ENCODE measurements around the gene LGALS14.
"Not testable (repeated sequence)": the region's sequence is repeated elsewhere in the genome, so short reads cannot be mapped to it uniquely, and the experiment has no call there.

Gene LGALS14

GRCh38 chr19:39696387-39696786 lies 7.9 kb upstream of the LGALS14 start:
- no peak for DNase-seq

DNA sequence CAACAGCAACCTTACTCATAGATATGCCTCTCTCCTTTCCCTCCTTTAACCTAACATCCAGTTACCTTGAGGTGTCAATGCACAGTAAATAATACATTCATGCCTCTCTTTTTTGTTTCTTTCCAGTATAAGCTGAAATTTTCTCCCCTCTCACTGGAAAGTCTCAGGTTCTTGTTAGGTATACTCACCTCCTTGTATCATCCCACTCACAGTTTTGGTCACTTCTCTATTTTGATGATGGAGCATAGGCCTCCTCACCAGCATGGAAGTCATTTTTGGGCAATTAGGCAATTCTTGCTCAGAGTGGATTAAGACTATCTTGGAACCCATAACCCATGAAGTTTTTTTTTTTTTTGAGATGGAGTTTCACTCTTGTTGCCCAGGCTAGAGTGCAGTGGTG lies 5.7 kb upstream of the LGALS14 start:
- no peak for DNase-seq

DNA sequence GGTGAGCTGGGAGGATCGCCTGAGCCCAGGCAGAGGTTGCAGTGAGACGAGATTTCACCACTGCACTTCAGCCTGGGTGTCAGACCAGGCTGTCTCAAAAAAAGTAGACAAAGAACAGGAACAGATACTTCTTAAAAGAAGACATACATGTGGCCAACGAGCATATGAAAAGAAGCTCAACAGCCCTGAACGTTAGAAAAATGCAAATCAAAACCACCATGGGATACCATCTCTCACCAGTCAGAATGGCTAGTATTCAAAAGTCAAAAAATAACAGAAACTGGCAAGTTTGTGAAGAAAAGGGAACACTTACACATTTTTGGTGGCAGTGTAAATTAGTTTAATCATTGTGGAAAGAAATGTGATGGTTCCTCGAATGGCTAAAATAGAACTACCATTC lies 3.0 kb upstream of the LGALS14 start:
- no peak for DNase-seq

DNA sequence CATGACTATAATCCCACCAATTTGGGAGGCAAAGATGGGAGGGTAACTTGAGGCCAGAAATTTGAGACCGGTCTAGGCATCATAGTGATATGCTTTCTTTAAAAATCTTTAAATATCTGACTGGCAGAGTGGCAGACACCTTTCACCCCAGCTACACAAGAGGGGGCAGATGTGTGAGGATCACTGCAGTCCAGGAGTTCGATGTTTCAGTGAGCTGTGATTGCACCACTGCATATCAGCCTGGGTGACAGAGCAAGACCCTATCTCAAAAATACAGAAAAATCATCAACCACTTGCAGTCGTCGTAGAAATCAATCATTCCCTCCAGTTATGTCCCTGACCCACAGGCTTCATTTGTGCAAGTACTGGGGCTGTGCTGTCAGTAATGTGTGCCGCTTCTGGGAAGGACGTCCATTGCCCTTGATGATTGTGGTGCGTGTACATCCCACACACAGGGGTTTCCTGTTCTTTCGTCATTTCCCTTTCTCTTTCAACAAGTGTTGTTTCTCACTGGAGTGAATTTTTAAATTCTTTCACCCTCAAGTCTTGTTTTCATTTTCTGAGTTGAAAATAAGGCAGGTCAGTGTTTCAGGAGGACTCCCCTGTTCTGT lies 1.4 kb downstream of the LGALS14 start:
- DNase-seq, result no peak

- no peak for DNase-seq
Measured at GRCh38 chr19:39708594-39708993, 4.3 kb downstream of the LGALS14 start.

DNA sequence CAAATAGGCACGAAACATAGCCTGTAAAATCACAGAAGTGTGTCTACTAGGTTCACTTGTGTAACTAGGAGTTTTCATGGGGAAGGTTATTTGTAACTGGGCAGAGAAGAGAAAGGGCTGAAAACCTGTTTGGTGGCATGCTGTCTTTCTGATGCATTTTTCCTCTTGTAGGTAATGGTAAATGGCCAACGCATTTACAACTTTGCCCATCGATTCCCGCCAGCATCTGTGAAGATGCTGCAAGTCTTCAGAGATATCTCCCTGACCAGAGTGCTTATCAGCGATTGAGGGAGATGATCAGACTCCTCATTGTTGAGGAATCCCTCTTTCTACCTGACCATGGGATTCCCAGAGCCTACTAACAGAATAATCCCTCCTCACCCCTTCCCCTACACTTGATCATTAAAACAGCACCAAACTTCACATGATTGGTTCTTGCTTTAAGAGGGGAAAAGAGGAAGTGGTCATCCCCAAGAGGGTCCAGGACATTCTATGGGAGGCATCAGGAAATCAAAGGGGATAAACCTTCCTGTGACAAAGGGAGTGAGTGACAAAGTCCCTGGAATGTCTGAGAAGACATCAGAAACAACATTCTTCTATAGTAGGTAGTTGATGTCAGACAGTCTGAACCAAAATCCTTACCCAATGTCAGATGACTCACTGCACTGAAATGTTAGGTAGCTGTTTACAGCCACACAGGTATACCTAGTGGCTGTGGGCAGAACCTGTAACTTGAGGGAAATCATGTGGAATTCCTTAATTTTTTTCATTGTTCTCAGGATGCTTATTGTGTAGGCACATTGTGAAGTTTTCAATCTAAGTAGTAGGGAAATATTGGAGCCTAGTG lies 5.0 kb downstream of the LGALS14 start:
- DNase-seq, result no peak

DNA sequence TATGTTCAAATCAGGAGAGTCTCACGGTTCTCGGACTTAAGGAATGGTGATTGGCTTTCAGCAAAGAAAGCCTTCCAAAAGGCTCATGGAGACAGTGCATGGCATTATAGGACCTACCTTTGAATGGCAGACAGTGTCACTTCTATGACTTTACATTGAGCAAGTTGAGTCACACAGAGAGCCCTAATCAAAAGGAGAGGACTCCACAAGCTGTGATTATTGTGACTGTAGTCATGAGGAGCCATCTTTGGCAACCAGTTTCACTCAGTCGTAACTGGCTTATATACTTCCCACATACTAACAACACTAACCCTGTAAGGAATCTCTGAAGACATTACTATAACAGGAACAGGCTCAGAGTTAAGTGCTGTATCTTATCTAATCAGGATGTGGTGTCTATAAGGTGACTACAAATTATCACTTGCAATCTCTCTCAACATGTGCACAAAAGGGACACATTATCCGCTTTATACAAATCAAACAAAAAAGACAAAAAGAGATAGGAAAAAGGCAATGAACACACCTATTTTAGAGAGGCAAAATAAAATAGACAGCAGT lies 6.1 kb downstream of the LGALS14 start:
- no peak for DNase-seq

- not testable (repeated sequence) for DNase-seq
Measured at GRCh38 chr19:39720144-39720543, 15.9 kb downstream of the LGALS14 start.

DNA sequence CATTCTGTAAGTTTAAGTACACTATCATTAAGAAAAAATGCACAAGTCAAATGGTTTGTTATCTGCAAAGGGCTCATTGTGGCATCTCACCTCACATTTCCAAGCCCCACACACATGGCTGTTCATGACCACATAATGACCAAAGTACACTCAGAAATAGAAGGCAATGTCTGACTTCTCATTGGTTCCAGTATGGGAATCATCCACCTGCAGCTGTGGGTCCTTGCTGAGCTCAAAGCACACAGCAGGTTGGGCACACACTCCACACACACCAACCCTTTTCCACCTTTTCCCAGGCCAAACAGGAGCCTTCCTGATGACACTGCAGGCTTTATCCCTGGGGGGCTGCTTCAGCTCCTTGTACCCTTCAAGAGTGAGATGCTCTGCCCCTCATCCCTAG lies 21.7 kb downstream of the LGALS14 start:
- no peak for DNase-seq

- no peak for DNase-seq
Measured at GRCh38 chr19:39727070-39727800, 23.0 kb downstream of the LGALS14 start.

DNA sequence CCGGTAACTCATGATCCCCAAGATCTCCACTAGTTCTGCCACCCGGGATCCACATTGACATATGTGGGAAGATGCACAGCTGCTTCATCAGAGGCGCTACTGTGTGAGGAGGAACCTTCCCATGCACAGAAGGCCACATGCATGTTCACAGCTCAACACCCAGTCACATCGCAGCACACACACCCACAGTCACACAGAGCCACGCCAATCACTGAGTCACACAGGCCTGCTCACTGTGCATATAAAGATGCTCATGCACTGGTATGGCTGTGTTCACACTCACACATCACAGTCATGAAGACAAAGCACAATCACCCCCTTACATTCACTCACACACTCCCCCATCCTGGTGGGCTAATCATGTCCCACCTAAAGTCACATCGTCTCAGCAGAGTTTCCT lies 23.8 kb downstream of the LGALS14 start:
- DNase-seq, result no peak

GRCh38 chr19:39729594-39729993 lies 25.3 kb downstream of the LGALS14 start:
- DNase-seq, result no peak

DNA sequence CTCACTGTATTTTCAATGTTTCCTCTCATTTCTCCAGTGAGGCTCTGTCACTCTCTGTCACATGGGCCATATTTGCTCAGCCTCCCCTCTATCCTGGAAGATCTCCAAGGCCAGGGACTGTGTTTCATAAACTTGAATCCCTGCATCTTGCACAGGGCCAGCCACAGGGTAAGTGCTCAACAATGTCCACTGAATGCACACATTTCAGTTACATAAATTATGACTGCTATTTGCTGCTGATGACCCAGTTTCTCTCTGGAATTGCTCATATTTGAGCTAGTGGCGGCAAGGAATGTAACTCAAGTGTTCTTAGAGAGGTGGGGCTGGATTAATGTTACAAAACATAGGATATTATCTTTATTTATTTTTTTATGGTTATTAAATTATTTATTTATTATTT lies 27.4 kb downstream of the LGALS14 start:
- DNase-seq, result no peak

DNA sequence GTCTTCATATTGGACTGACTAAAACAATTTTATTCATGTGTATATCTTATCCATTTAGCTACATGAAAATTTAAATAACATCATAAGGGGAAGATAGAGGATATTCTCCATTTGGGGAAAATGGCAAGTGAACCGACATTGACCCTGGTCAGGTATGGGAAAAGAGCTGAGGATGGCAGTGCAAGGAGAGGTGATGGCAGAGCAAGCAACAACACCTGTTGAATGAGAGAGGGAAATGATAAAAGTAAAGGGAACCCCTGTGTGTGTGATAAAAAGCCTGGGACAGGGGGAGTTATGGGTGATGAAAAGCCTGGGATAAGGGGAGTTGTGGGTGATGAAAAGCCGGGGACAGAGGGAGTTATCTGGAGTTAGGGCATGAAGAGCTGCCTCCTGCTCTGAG lies 29.6 kb downstream of the LGALS14 start:
- DNase-seq, result no peak

DNA sequence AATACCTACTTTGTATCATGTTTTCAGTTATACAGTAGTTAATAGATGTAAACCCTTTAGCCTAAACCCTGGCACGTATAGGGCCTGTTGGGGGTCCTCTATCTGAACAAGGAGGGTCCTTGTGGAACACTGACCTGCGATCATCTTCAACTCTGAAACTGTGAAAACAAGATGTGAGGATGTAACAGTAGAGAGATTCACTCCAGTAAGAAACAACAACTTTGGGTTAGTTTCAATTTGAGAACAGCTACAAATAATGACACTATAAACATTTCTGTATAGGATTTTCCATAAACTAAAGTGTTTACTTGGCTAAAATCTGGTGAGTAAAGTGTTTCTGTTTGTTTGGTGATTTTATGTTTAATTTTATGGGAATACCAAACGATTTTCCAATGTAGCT lies 31.4 kb downstream of the LGALS14 start:
- DNase-seq, result no peak

DNA sequence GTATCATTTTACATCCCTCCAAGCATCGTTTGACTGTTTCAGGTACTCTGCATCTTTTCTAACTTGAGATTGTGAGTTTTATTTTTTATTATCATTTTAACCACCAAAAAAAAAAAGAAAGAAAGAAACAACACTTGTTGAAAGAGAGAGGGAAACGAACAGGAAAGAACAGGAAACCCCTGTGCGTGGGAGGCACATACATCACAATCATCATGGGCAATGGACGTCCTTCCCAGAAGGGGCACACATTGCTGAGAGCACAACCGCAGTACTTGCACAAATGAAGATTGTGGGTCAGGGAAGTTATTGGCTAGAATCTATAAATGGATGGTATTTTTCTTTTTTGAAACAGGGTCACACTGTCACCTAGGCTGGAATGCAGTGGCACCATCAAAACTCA lies 31.8 kb downstream of the LGALS14 start:
- DNase-seq, result no peak

GRCh38 chr19:39737351-39737750 lies 33.1 kb downstream of the LGALS14 start:
- DNase-seq, result no peak

- DNase-seq, result no peak
Measured at GRCh38 chr19:39737891-39738290, 33.6 kb downstream of the LGALS14 start, which contains the start of gene CLC. Gene CLC, minus strand, starts transcription at chr19:39738029. Its CDS starts 77 bp downstream, at chr19:39737952.

DNA sequence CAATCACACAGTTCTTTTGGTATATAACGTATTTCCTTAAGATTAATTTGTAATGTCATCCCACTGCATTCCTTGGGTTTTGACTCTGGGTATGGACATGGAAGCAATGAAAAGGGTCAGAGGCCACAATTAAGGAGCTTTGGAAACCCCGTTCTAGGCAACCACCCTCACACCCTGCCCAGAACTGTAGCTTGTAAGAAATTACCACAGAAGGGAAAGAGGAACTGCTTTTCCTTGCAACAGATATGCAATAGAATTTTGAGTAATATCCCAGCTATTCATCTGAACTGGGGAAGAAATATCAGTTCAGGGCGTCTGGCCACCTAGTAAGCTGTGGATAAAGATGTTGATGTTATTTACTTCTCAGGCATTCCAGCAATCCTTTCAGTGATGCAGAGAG lies 34.5 kb downstream of the LGALS14 start:
- DNase-seq, result no peak

DNA sequence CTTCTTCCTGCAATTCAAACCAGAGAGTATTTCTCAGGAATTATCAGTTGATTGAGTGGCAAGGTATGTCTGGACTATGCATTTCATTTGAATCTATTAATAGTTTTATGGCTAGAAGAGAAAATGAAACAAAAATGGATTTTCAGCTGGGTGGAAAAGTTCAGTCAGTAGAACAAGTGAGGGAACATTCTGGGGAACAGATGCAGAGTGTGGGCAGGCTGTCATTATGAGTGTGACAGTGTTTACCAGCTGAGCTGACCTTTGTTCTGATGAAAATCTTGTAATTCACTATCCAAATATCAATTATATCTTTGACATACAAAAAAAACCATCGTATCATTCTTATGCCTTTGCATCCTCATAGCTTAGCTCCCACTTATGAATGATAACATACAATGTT lies 36.1 kb downstream of the LGALS14 start:
- DNase-seq, result no peak

DNA sequence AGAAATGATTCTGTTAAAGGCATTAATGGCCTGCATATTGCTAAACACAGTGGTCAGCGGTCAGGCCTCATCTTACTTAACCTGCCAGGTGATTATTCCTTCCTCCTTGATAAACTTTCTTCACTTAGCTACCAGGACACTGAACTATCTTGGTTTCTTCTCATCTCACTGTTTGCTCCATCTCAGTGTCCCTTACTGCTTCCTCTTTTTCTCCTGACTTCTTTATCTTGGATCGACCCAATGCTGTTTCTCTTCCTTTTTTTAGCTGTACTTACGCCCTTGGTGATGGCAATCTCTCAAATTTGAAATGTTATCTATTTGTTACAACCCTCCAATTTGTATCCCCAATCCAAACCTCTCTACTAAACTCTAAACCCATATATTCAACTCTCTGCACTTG lies 41.4 kb downstream of the LGALS14 start:
- DNase-seq, result no peak

GRCh38 chr19:39746836-39747529 lies 42.7 kb downstream of the LGALS14 start:
- no peak for DNase-seq

GRCh38 chr19:39749981-39750380 lies 45.7 kb downstream of the LGALS14 start:
- DNase-seq, result no peak

Data from cerebellar nuclear complex (tissue), 1 donor.